ENCODE measurements around the gene ROBO1. TPM values are rescaled to one million over a fixed set of nuclear protein-coding genes. Genes with fewer than 3 reads are reported as not detected.

The ROBO1 gene
- total and polyA plus RNA-seq, 2 of the 8 experiments (the other 6 are each of a cell fraction or from before 2014, with no cell fraction given): 51.4 to 91.0 TPM

DNA sequence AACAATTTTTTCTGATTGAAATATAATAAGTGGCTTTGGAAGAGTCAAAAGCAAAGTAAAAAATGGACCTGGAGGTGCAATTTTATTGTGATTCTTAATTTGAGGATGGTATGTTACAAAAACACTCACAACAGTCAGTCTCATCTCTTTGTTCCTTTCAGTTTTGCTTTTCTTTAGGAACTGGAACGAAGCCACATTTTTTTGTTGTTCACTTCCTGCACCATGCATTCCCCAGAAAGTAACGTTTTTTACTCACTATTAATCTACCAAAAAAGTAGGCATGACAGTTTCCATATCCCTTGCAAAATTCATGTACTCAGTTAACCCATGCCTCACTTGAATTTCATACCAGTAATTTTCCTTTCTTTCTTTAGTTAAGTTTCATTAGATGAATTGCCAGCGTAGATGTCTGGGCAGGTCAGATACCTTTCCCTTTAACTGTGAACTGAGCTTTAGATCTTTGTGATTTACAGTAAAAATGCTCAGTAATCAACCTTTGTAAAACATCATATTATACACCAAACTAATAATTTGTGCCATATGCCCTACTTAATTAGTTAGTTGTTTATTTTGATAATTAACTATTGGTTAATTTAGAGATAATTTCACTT lies 384.3 kb downstream of the ROBO1 start (continued):
- no peak for TF ChIP-seq MAFK (IDR thresholded peaks at IDR 0.05; ENCODE audit: low read depth, low read length)
- no peak for TF ChIP-seq TBP (IDR thresholded peaks at IDR 0.05; ENCODE audit: low read depth, low read length)
- TF ChIP-seq, protein P1, sequence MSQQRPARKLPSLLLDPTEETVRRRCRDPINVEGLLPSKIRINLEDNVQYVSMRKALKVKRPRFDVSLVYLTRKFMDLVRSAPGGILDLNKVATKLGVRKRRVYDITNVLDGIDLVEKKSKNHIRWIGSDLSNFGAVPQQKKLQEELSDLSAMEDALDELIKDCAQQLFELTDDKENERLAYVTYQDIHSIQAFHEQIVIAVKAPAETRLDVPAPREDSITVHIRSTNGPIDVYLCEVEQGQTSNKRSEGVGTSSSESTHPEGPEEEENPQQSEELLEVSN (IDR thresholded peaks at IDR 0.05): no peak
